Activated T-cell treated with anti-CD3 and anti-CD28 coated beads, Interleukin-2, amount 50 U/mL, for 48 hours (primary cell): ENCODE data around the gene ESPNL.

ENCODE experiments used
- DNase-seq, 2 experiments: peaks; one replicate each; pipeline ENCODE4 v3.0.0-alpha.2; 2020

The ESPNL gene

GRCh38 chr2:238117199-238118154, 17.3 kb downstream of the ESPNL start:
- DNase-seq = no peak

DNA sequence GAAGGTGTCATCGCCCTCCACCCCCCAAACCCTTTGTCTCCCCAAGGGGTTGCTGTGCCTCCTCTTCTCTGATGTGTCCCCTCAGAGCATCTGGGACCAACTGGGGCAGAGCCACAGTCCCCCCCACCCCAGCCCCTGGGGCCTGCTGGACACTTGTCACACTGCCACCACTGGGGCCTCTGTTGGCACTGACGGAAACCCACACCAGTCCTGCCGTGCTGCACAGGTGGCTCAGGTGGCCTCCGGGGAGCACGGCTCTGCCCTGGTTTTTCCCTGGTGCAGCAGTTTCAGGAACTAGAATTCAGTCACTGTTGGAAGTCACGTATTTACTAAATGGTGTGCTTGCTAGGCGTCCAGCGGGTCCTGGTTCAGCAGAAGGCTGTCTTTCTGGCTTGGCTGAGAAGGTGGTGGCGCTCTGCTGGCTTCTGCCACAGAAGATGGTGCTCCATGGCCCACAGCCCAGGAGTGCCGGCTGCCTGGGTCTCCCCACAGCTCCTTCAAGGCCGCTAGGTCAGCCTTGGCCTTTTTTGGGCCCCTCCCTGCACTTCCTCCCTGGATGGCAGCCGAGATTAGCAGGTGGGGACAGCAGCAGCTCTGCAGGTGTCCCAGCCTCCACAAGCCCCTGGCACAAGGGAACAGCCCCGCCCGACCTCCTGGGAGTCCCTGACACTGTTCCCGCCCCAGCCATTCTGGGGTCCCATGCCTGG, 19.8 kb downstream of the ESPNL start:
- no peak for DNase-seq

DNA sequence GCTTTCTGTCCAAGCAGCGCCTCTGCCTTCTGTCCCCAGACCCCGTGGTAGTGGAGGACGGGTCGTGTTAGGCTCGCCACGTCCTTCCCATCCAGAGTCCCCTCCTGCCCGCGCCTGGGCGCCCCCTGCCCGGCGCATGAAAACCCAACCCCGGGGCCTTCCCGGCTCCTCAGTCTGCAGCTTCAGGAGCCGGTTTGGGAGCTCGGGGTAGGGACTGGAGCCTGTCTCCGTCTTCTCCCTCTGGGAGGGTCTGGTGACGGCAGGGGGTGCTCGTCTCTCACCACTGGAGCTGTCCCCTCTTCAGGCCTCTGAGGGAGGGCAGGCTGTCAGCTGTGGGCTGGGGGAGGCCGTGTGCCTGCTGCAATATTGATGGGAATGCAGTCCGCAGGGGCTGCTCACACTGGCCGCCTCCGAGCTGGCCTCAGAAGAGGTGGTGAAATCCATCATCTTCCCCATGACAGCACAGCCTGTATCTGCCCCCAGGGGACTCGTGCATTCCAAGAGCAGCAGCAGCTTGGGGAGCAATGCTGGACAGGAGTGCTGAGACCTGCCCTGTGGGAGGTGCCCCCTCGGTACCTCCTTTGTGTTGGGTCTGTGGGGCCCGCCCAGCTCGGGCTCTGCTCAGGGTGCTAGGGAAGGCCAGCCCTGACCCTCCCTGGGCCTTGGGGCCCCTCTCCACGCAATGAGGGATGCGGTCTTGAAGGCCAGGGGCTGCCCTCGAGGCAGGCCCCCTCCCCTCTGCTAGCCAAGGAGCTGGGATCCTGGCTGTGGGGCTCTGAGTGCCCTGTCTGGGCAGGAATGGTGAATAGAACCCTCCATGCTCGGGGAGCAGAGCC, 20.5 kb downstream of the ESPNL start:
- no peak for DNase-seq

- DNase-seq = no peak
Measured at GRCh38 chr2:238121511-238122286, 21.6 kb downstream of the ESPNL start.

DNA sequence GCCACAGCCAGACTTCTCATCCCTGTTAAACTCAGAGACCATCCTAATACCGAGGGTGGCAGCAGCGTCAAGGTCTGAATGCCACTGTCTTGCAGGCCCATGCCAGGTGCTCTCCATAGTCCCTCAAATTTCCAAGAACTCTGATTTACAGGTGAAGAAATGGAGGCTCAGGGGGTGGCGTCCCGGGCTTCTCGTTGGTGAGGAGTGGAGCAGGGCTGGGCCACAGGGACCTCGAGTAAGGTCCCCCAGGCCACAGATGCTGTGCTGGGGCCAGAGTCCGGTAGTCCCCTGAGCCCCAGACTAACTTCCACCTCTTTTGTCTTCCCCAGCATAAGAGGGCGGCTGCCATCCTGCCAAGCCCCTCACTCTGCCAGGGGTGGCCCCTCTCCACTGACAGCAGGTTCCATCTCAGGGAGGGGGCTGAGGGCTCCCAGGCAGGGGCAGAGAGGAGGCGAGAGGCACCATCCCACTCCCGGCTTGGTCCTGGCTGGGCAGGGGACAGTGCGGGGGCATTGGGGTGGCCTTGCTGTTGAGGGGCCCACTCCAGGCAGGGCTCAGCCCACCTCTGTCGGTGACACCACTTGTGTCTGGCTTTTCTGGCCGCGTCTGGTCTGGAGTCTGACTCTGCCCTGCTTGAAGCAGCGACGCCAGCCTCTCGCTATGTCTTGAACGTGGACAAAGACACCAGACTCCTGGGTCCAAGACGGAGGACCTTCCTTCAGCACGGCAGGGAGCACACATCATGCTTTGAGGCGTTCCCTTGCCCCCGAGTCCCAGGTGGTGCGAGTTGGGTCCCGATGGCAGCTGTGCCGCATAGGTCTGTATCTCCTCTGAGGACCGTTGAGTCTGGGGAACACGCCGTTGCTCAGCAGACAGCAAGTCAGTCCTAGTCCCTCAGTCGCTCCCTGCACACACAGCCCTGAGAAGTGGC, 22.4 kb downstream of the ESPNL start:
- DNase-seq = no peak

GRCh38 chr2:238123218-238123971, 23.3 kb downstream of the ESPNL start:
- no peak for DNase-seq

DNA sequence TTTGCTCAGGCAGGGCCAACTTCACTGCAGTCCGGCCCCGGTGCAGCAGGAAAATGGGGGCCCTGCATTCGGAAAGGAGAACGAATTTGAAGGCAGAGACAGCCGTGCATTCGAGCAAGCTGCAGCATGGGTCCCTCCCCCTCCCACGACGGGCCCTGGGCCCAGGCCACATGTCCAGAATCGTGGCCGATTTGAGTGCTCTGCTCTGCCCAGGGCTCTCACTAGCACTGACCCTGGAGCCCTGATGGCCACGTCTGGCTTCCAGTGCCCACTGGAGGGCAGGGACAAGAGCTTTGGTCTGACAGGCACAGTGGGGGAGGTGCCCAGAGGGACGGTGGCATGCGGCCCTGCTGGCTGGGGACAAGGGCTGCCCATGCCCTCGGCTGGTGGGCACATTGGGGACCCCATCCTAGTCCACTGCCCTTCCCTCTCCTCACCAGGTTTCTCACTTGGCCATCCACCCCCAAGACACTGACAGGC, 23.9 kb downstream of the ESPNL start:
- no peak for DNase-seq

- no peak for DNase-seq
Measured at GRCh38 chr2:238124488-238125126, 24.5 kb downstream of the ESPNL start.

DNA sequence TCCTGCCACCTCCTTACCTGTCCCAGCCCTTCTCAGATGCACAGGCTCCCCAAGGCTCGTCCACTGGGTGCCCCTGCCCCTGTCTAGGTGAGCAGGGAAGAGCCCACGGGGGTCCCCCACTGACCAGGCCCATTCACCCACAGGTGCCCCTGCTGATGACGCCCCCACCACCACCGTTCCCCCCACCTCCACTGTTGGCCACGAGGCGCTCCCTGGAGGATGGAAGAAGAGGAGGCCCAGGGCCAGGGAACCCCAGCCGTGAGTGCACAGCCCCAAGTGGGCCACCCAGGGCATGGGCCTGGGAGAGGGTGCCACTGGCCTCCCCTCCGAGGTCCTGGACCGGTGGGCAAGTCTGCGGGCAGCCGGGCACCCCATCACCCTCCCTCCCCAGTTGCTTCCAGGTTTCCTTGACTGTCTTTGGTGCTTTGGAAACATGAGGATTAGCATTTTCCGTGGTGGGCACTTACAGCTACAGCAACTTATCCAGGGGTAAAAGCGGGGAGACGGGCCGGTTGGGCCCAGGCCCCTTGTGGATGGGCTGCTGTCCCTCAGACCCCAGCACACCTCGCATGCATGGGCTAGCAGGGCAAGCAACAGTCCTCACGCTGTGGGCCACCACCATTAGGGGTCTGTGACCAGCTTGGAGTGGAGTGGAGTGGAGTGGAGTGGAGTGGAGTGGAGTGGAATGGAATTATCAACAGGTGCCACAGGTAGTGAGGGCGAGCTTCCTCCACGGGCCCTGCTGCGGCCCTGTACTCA, 25.2 kb downstream of the ESPNL start:
- DNase-seq = no peak

DNA sequence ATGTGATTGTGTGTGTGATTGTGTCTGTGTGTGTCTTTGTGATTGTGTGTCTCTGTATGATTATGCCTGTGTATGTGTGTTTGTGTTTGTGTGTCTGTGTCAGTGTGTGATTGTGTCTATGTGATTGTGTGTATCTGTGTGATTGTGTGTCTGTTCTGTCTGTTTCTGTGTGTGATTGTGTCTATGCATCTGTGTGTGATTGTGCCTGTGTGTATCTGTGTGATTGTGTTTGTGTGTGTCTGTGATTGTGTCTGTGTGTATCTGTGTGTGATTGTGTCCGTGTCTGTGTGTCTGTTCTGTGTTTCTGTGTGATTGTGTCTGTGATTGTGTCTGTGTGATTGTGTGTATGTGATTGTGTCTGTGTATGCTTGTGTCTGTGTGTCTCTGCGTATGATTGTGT, 26.2 kb downstream of the ESPNL start:
- DNase-seq = no peak

GRCh38 chr2:238126775-238127164, 26.6 kb downstream of the ESPNL start:
- no peak for DNase-seq

GRCh38 chr2:238127165-238128060, 27.3 kb downstream of the ESPNL start:
- DNase-seq = no peak

DNA sequence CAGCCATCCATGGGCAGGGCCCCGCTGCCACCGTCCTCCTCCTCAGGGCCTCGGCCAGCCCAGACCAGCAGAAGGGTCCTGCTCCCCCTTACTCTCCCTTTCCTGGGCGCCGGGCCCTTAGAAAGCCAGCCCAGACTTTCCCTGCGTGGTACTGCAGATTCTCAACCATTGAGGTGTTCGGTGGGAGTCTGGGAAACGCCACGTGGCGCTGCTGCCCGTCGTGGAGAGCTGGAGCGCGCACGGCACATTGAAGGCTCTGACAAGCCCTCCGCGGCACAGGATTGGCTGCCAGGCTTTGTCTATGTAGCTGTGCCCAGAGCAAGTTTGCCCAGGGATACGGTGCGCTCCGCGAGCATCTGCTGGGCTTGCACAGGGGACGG, 27.9 kb downstream of the ESPNL start:
- no peak for DNase-seq

GRCh38 chr2:238128534-238129001, 28.4 kb downstream of the ESPNL start:
- DNase-seq = no peak

DNA sequence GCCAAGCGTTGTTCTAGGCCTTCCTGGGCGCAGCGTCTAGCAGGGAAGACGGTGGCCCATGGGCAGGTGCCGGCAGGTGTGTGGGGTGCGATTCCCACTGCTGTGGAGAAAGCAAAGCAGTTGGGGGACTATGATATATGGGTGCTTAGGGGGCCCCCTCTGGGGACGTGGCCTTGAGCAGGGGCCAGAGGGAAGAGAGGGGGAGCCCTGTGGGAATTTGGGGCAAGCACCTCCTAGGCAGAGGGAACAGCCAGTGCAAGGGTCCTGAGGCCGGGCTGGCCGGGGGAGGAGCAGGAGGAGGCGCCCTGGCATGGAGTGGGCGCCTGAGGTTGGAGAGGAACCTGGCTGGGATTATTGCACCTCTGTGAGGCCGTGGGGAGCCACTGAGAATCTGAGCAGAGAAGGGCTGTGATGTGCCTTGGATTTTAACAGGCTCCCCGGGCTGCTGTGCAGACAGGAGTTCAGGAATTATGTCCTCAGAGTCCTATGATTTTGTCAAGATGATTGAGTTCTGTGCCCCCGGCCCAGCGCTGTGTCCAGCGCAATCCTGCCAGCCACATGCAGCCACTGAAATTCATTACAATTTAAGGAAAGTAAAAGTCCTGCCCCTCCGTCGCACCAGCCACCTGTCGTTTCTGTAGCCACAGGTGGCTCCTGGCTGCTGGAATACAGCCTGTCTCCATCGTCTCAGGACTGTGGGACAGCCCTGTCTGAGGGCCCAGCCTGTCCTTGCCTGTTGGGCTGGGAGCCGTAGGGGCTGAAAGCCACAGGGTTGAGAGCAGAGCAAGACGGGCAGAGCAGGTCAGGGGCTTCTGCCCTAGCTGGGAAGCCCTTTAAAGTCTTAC, 29.2 kb downstream of the ESPNL start:
- DNase-seq = no peak

- DNase-seq = no peak
Measured at GRCh38 chr2:238130111-238130695, 30.1 kb downstream of the ESPNL start.
